NCI-H510A treated with DMSO at 0.1 percent for 48 hours (cell line): Measurements from ENCODE around the gene COL20A1.

Experiments used
- DNase-seq: peaks from one replicate; lab custom pipeline; 2025; lab: John Stamatoyannopoulos, UW

The COL20A1 gene

GRCh38 chr20:63309261-63310071, 16.5 kb downstream of the COL20A1 start:
- peak; percentile 38 for DNase-seq

DNA sequence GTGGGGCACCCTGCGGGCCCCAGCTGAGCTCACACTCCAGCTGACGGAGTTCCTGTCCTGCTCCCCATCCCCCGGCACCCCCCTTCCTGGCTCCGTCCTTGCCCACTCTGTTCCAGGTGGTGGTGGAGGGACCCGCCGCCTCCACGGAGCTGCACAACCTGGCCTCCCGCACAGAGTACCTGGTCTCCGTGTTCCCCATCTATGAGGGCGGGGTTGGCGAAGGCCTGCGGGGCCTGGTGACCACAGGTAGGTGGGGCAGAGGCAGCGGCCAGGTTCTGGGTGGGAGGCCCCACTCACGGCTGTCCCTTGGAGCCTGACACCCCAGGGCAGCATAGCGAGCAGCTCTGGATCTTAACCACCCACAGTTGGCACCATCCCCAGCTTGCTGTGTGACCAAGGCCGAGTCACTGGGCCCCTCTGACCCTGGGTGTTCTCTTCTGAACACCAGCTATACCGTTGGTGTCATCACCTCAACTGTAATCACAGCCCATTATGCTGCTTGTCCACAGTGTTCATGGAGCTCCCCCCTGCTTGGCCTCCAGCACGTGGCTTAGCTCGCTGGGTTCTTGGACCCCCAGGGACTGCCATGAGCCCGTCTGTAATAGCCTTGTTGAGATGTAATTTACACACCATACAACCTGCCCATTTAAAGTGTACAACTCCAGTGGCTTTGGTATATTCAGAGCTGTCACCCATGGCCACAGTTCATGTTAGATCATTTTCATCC, 17.4 kb downstream of the COL20A1 start:
- DNase-seq = no peak

GRCh38 chr20:63311186-63311832, 18.3 kb downstream of the COL20A1 start:
- no peak for DNase-seq

DNA sequence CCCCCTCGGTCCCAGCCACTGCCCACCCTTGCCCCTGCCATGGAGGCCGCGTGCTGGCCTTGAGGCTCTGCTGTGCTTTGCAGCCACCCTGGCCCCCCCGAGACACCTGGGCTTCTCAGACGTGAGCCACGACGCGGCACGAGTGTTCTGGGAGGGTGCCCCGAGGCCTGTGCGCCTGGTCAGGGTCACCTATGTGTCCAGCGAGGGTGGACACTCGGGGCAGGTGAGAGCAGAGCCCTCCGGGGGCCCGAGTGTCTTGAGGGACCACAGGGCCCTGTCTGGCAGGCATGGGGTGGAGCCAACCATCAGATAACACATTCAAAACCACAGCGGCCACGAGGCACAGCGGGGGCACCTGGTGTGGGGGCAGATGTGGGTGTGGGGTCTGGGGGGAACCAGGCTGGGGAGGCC, 18.9 kb downstream of the COL20A1 start:
- DNase-seq = no peak

DNA sequence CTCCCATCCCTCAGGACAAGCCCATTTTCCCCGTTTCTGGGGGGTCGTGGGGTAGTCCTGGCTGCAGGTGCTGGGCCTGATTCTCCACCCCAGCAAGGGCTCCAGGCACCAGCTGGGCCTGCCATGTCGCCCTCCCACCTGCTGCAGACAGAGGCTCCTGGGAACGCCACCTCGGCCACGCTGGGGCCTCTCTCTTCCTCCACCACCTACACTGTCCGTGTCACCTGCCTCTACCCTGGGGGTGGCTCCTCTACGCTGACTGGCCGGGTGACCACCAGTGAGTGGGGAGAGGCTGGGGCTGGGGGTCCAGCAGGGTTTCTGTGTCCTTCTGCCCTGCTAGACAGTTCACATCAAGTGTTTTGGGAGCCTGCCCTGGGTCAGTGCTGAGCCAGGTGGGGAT, 19.3 kb downstream of the COL20A1 start:
- DNase-seq = no peak

DNA sequence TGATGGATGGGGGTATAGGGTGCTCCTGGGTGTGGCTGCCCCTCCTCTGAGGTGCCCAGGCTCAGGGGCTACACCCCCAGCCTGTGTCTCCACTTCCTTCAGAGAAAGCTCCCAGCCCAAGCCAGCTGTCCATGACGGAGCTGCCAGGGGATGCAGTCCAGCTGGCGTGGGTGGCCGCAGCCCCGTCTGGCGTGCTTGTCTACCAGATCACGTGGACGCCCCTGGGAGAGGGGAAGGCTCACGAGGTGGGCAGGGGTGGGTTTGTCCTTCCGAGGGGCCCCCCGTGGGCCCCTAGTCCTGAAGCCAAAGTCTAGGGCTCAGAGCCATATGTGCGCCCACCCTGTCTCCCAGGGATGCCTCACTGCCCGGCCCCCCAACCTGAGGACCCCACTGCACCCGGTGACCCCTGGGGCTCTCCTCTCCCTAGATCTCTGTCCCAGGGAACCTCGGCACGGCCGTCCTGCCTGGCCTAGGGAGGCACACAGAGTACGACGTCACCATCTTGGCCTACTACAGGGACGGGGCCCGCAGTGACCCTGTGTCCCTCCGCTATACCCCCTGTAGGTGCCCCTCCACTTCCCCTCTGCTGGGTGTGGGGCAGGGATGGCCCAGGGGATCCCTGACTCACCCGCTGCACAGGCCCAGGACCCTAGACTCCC, 19.8 kb downstream of the COL20A1 start:
- no peak for DNase-seq

GRCh38 chr20:63313349-63314014, 20.5 kb downstream of the COL20A1 start:
- no peak for DNase-seq

DNA sequence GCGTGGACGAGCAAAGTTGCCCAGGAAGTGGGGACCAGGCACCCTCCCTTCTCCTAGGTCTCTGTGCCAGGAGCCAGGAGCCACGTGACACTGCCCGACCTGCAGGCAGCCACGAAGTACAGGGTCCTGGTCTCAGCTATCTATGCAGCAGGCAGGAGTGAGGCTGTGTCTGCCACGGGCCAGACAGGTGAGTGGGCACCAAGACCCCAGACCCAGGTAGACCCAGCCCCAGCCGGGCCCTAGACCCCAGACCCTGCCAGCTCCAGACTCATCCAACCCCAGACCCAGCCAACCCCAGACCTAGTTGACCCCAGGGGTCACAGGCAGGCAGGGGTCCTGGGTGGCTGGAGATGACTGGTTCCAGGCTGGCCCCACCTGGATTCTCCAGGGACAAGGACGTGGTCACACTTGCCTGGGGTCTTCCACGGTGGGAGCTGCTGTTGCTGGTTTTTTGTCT, 21.1 kb downstream of the COL20A1 start:
- no peak for DNase-seq

DNA sequence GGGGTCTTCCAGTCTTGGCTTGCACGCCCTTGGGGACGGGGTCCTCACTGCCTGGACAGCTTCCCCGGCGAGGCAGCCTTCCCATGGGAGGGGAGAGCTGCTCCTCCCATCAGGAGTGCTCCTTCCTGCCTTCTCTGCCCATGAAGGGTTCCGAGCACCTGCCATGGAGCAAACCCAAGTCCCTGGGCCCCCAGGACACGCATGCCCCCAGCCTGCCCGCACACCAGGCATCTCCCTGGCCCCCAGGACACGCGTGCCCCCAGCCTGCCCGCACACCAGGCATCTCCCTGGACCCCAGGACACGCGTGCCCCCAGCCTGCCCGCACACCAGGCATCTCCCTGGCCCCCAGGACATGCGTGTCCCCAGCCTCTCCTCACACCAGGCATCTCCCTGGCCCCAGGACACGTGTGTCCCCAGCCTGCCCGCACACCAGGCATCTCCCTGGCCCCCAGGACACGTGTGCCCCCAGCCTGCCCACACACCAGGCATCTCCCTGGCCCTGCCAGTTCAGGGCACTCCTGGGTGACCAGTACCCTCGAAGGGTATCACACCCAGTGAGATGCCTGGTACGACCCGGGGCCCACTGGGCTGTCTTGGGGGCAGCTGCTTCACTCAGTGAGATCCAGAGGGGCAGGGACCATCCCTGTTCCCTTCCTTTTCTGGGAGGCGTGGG, 21.7 kb downstream of the COL20A1 start:
- DNase-seq = no peak

DNA sequence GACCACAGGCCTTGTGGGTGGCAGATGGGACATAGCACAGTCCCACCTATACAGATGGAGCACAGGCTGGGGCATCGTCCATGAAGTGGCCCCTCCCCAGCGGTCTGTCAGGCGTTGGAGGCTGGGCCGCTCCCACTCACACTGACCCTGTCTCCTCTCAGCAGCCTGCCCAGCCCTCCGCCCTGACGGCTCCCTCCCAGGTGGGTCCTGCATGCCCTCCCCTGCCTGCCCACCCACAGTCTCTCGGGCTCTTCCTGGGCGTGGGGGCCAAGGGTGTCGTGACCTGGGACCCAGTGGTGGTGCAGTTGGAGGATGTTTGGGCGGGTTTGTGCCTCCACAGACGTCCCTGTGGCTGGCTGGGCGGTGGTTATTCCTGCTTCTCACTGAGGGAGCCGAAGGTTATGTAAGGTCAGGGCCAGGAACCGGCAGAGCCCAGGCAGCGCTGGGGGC, 22.3 kb downstream of the COL20A1 start:
- DNase-seq = no peak

DNA sequence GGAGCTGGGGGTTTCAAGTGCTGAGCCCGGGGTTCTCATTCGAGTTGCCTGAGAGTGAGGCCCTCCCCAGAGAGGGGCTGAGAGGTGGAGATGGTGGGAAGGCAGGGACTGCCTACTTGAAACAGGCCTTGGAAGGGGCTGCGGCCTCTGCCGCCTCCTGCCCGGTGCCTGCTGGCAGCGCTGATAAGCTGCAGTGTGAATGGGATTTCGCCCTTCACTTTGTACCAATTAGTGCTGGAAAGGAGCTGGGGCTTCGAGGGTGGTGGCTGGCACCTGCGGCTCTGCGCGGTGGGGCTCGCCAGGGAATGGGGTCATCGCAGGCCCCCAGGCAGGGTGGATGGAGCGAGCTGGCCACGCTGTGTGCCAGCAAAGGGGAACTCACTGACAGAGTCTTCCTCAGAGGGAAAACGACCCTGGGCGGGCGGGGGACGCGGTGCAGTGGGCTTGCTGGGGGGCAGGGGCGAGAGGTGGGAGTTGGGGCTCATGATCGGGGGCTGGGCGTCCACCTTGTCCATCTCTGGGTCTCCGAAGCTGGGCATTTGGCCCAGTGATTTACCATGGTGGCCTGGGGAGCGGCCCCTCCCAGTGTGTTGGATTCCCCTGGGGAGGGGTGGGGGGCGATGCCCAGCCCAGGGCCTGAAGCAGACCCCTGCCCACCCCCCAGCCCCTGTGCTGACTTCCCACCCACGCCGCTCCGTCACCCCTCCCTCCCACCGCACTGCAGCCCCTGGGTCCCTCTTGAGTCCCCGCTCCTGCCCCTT, 22.9 kb downstream of the COL20A1 start:
- DNase-seq = no peak

DNA sequence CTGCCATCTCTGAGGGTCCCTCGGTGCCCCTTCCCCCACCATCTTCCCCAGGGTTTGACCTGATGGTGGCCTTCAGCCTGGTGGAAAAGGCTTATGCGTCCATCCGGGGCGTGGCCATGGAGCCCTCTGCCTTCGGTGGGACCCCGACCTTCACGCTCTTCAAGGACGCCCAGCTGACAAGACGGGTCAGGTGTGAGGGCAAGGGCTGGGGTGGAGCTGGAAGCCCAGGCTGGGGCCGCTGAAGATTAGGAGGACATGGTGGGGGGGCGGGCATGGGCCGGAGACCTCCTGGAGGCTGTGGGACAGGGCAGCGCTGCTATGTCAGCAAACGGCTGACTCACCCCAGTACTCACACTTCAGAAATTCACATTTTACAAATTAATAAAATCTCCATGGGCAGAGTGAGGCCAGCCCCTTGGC, 23.5 kb downstream of the COL20A1 start:
- no peak for DNase-seq

GRCh38 chr20:63317061-63317460, 24.1 kb downstream of the COL20A1 start:
- no peak for DNase-seq

DNA sequence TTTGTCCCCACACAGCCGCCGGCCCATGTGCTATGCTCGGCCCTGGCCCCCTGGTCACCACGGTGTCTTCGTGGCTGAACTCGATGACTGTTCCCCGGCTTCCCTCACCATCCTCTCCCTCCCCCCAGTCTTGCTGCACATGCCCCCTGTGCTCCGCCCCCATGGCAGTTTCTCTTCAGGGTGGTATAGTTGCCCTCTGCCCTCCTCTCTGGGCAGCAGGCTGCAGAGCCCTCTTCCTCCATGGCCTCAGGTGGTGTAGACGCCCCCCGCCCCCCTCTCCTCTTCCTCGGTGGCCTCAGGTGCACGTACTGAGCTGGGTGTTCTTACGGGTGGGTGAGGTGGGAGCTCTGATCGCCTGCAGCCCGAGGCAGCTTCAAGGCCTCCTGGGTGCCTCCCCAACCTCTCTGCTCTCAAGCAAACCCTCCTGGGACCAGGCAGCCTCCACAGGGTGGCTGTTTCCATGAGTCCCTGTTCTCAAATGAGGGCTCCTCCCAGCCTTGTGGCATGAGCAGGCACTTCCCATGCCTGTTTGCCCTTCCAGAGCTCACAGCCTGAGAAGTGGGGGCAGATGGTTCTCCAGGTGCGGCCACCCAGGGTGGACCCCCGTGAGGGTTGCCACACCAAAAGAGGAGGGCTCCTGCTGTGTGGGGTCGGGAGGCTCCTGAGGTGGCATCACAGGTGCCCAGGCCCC, 24.8 kb downstream of the COL20A1 start:
- no peak for DNase-seq

DNA sequence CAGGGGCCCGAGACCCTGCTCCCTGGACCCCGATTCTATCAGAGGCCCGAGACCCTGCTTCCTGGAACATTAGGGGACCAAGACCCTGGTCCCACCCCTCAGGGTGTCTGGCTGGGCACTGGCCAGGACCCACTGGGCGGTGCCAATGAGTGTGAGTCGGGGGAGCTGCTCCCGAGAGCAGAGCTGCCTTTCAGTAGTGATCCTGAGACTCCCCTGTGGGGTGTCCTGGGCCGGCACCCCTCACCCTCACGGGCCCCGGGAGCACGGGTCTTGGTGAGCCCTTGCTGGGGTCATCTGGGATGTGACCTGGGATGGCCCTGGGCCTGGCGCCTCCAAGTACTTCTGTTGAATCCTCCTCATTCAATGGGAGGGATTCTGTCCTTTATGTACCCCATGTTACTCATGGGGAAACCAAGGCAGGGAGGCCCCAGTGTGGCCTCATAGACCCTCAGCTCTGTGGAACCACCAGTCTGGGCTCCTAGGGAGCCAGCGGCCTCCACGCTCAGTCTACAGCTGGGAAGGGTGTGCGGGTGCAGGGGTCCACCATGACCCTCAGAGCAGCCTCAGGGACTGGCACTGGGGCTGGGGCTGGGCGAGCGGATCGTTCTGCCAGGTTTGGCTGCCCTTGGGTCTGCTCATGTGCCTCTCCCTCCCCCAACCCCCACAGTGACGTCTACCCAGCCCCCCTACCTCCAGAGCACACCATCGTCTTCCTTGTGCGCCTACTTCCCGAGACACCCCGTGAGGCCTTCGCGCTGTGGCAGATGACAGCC, 25.6 kb downstream of the COL20A1 start:
- DNase-seq = no peak

GRCh38 chr20:63319164-63320040, 26.4 kb downstream of the COL20A1 start:
- no peak for DNase-seq

DNA sequence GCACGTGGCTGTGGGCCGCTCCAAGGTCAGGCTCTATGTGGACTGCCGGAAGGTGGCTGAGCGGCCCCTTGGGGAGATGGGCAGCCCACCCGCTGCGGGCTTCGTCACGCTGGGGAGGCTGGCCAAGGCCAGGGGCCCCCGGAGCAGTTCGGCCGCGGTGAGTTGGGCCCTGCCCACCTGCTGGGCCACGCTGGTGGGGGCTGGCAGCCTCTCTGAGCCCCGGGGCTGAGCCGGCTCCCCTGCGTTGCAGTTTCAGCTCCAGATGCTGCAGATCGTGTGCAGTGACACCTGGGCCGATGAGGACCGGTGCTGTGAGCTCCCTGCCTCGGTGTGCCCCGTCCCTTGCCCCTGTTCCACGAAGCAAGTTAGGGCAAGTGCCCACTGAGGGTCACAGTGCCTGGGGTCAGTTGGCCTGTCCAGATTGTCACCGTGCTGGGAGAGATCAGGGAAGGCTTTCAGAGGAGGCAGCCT, 27.1 kb downstream of the COL20A1 start:
- DNase-seq = no peak
